ENCODE results near the gene DGKI.

DGKI gene

GRCh38 chr7:137778511-137778910 is 68.3 kb downstream of the DGKI start:
- no peak overlapping the region for H3K4me3 ChIP-seq (ENCODE audit: low read length)
- no peaks in the 10 kb centered on the region for H4K20me1 ChIP-seq (ENCODE audit: control insufficient read depth, insufficient read depth, low read depth, low read length)
- H3K27me3 ChIP-seq (ENCODE audit: control insufficient read depth, low read length) = no peaks in the 10 kb centered on the region
- no peaks in the 10 kb centered on the region for H3K9me3 ChIP-seq (ENCODE audit: control insufficient read depth, insufficient read depth, low read length)
- no peak overlapping the region for H3K27ac ChIP-seq (ENCODE audit: low read depth, low read length)
- no peaks in the 10 kb centered on the region for H3K36me3 ChIP-seq (ENCODE audit: control insufficient read depth, low read length)
- no peaks in the 10 kb centered on the region for H3F3A ChIP-seq (ENCODE audit: control insufficient read depth, insufficient read depth)
- H3K9me2 ChIP-seq (replicated peaks; ENCODE audit: control insufficient read depth, low read length) = no peaks in the 10 kb centered on the region
- H3K79me2 ChIP-seq (ENCODE audit: control insufficient read depth, low read length) = no peaks in the 10 kb centered on the region
- no peaks in the 10 kb centered on the region for H3K4me1 ChIP-seq (ENCODE audit: control insufficient read depth, low read length)
- TF ChIP-seq, protein P1, sequence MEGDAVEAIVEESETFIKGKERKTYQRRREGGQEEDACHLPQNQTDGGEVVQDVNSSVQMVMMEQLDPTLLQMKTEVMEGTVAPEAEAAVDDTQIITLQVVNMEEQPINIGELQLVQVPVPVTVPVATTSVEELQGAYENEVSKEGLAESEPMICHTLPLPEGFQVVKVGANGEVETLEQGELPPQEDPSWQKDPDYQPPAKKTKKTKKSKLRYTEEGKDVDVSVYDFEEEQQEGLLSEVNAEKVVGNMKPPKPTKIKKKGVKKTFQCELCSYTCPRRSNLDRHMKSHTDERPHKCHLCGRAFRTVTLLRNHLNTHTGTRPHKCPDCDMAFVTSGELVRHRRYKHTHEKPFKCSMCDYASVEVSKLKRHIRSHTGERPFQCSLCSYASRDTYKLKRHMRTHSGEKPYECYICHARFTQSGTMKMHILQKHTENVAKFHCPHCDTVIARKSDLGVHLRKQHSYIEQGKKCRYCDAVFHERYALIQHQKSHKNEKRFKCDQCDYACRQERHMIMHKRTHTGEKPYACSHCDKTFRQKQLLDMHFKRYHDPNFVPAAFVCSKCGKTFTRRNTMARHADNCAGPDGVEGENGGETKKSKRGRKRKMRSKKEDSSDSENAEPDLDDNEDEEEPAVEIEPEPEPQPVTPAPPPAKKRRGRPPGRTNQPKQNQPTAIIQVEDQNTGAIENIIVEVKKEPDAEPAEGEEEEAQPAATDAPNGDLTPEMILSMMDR (IDR thresholded peaks at IDR 0.05; ENCODE audit: low read depth, low read length, poor library complexity, severe bottlenecking) = no peak
- H3K4me2 ChIP-seq (ENCODE audit: low read length) = no peak overlapping the region

DNA sequence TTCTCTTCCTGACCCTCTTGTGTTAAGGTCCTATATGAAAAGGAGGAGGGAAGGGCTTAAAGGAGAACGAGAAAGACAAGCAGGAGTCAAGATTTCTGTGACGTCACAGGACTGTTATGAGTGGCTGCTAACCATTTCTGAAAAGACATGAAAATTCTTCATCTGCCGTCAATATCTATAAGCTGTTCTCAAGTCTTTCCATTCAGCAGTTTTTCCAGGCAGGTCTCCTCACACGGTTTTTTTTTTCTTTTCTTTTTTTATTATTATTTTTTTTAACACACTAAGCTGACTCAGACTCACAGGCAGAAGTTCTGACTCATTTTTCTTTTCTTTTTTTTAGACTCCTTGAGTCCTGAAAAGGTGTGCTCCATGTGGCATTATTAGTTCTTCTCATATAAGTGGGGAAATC is 72.0 kb downstream of the DGKI start:
- Histone ChIP-seq H3K36me3 (ENCODE audit: control insufficient read depth, low read length) (no peaks in the 10 kb centered on the region), H3K4me2 (ENCODE audit: low read length) (no peak overlapping the region), H3K9me3 (ENCODE audit: control insufficient read depth, insufficient read depth, low read length) (no peaks in the 10 kb centered on the region), H3K79me2 (ENCODE audit: control insufficient read depth, low read length) (no peaks in the 10 kb centered on the region), H3K4me1 (ENCODE audit: control insufficient read depth, low read length) (no peaks in the 10 kb centered on the region), H3K27ac (ENCODE audit: low read depth, low read length) (no peak overlapping the region), H3F3A (ENCODE audit: control insufficient read depth, insufficient read depth) (no peaks in the 10 kb centered on the region), H3K27me3 (ENCODE audit: control insufficient read depth, low read length) (no peaks in the 10 kb centered on the region), H4K20me1 (ENCODE audit: control insufficient read depth, insufficient read depth, low read depth, low read length) (no peaks in the 10 kb centered on the region), H3K4me3 (ENCODE audit: low read length) (no peak overlapping the region), H3K9me2 (replicated peaks; ENCODE audit: control insufficient read depth, low read length) (no peaks in the 10 kb centered on the region)
- no peak for TF ChIP-seq EZH2phosphoT487 (IDR thresholded peaks at IDR 0.05; ENCODE audit: borderline replicate concordance, low read length)
- TF ChIP-seq, protein P1 (IDR thresholded peaks at IDR 0.05; ENCODE audit: low read depth, low read length, poor library complexity, severe bottlenecking) = no peak

GRCh38 chr7:137772748-137773147 is 74.0 kb downstream of the DGKI start:
- Histone ChIP-seq H3K9me3 (ENCODE audit: control insufficient read depth, insufficient read depth, low read length) (no peaks in the 10 kb centered on the region), H3K4me1 (ENCODE audit: control insufficient read depth, low read length) (no peaks in the 10 kb centered on the region), H3K27ac (ENCODE audit: low read depth, low read length) (no peak overlapping the region), H3K9me2 (replicated peaks; ENCODE audit: control insufficient read depth, low read length) (no peaks in the 10 kb centered on the region), H3K79me2 (ENCODE audit: control insufficient read depth, low read length) (no peaks in the 10 kb centered on the region), H4K20me1 (ENCODE audit: control insufficient read depth, insufficient read depth, low read depth, low read length) (no peaks in the 10 kb centered on the region), H3K4me3 (ENCODE audit: low read length) (no peak overlapping the region), H3K27me3 (ENCODE audit: control insufficient read depth, low read length) (no peaks in the 10 kb centered on the region), H3K4me2 (ENCODE audit: low read length) (no peak overlapping the region), H3K36me3 (ENCODE audit: control insufficient read depth, low read length) (no peaks in the 10 kb centered on the region), H3F3A (ENCODE audit: control insufficient read depth, insufficient read depth) (no peaks in the 10 kb centered on the region)
- TF ChIP-seq, protein P1 (IDR thresholded peaks at IDR 0.05; ENCODE audit: low read depth, low read length, poor library complexity, severe bottlenecking) = no peak
- no peak for TF ChIP-seq EZH2phosphoT487 (IDR thresholded peaks at IDR 0.05; ENCODE audit: borderline replicate concordance, low read length)

- no peaks in the 10 kb centered on the region for H4K20me1 ChIP-seq (ENCODE audit: control insufficient read depth, insufficient read depth, low read depth, low read length)
- no peaks in the 10 kb centered on the region for H3K9me2 ChIP-seq (replicated peaks; ENCODE audit: control insufficient read depth, low read length)
- no peak overlapping the region for H3K27ac ChIP-seq (ENCODE audit: low read depth, low read length)
- no peak overlapping the region for H3K4me2 ChIP-seq (ENCODE audit: low read length)
- no peak overlapping the region for H3K4me3 ChIP-seq (ENCODE audit: low read length)
- H3K36me3 ChIP-seq (ENCODE audit: control insufficient read depth, low read length) = no peaks in the 10 kb centered on the region
- no peaks in the 10 kb centered on the region for H3F3A ChIP-seq (ENCODE audit: control insufficient read depth, insufficient read depth)
- H3K79me2 ChIP-seq (ENCODE audit: control insufficient read depth, low read length) = no peaks in the 10 kb centered on the region
- no peaks in the 10 kb centered on the region for H3K9me3 ChIP-seq (ENCODE audit: control insufficient read depth, insufficient read depth, low read length)
- H3K4me1 ChIP-seq (ENCODE audit: control insufficient read depth, low read length) = no peaks in the 10 kb centered on the region
- TF ChIP-seq, protein P1 (IDR thresholded peaks at IDR 0.05; ENCODE audit: low read depth, low read length, poor library complexity, severe bottlenecking) = no peak
- TF ChIP-seq EZH2phosphoT487 (IDR thresholded peaks at IDR 0.05; ENCODE audit: borderline replicate concordance, low read length) = no peak
- H3K27me3 ChIP-seq (ENCODE audit: control insufficient read depth, low read length) = no peaks in the 10 kb centered on the region
These were observed 74.5 kb downstream of the DGKI start for GRCh38 chr7:137772316-137772715.
